Suprapubic skin (tissue), 4 donors: ENCODE measurements around the gene SPTB. TPM values are rescaled to one million over a fixed set of nuclear protein-coding genes. Genes with fewer than 3 reads are reported as not detected.

ENCODE experiments used
- DNase-seq, 2 donors: peaks; one replicate each; pipeline ENCODE4 v3.0.0-alpha.2; 2019; ENCODE audit warnings: low spot score in 2 of 2
- H3K27ac ChIP-seq: fragments of 200-600 bp; sonication (generic); one replicate; pipeline ENCODE4 v1.5.1; 2019
- H3K27me3 ChIP-seq: fragments of 200-600 bp; sonication (generic); one replicate; pipeline ENCODE4 v1.5.1; 2019
- H3K36me3 ChIP-seq: fragments of 200-600 bp; sonication (generic); one replicate; pipeline ENCODE4 v1.5.1; 2019
- H3K4me1 ChIP-seq: fragments of 200-600 bp; sonication (generic); one replicate; pipeline ENCODE4 v1.5.1; 2019
- H3K4me3 ChIP-seq: fragments of 200-600 bp; sonication (generic); one replicate; pipeline ENCODE4 v1.5.1; 2019; ENCODE audit warnings: mild to moderate bottlenecking
- H3K9me3 ChIP-seq: fragments of 200-600 bp; sonication (generic); one replicate; pipeline ENCODE4 v1.5.1; 2019
- CTCF ChIP-seq, 2 donors: fragments of 200-600 bp in 1 of 2; fragments of 450-650 bp in 1 of 2; sonication (generic) in 1 of 2; IDR thresholded peaks; one replicate each; pipeline ENCODE4 v1.5.1; 2016 to 2019; ENCODE audit warnings: antibody characterized with exemption in 2 of 2, mild to moderate bottlenecking in 1 of 2, moderate library complexity in 1 of 2
- EP300 ChIP-seq: sonication (generic); formaldehyde crosslinking; IDR thresholded peaks from one replicate; pipeline ENCODE4 v1.6.1; 2017; ENCODE audit warnings: antibody characterized with exemption
- POLR2A ChIP-seq, 2 donors: fragments of 450-650 bp; IDR thresholded peaks; one replicate each; pipeline ENCODE4 v1.6.1; 2017; ENCODE audit warnings: antibody characterized with exemption in 2 of 2, mild to moderate bottlenecking in 2 of 2, moderate library complexity in 2 of 2
- POLR2AphosphoS5 ChIP-seq, 3 donors: sonication (generic); formaldehyde crosslinking; IDR thresholded peaks; one replicate each; pipeline ENCODE4 v1.6.1; 2017; ENCODE audit warnings: antibody characterized with exemption in 3 of 3
- WGBS: methylation state at CpG from one replicate; pipeline ENCODE4 v1.1.5; 2018; 5-methylcytosine and 5-hydroxymethylcytosine counted together
- total RNA-seq, 4 donors: library from RNA; depleted of rRNA; stranded (reverse); fragments of >200 nt; gene quantifications; one replicate each; pipeline ENCODE4 v1.1.0, GENCODE V29; 2016

SPTB gene
- total RNA-seq, 4 donors from 2014 or later = 0.44 to 2.4 (median 0.54) TPM

GRCh38 chr14:64702493-64703394 is 177.0 kb downstream of the SPTB start:
- peak; percentile 72 to 79 for DNase-seq
- no peaks in the 10 kb centered on the region for H3K9me3 ChIP-seq
- H3K4me1 ChIP-seq = peaks cover 58% of the 10 kb centered on the region
- WGBS = 49% methylated on average over 18 of the region's 25 CpGs
- H3K4me3 ChIP-seq = peak overlapping the region; percentile 81
- no peaks in the 10 kb centered on the region for H3K36me3 ChIP-seq
- TF ChIP-seq POLR2A (IDR thresholded peaks at IDR 0.05) (no peak), CTCF (IDR thresholded peaks at IDR 0.05) (no peak), EP300 (no peak), POLR2AphosphoS5 (IDR thresholded peaks at IDR 0.05) (no peak)
- H3K27me3 ChIP-seq = no peaks in the 10 kb centered on the region
- peak overlapping the region; percentile 93 for H3K27ac ChIP-seq

DNA sequence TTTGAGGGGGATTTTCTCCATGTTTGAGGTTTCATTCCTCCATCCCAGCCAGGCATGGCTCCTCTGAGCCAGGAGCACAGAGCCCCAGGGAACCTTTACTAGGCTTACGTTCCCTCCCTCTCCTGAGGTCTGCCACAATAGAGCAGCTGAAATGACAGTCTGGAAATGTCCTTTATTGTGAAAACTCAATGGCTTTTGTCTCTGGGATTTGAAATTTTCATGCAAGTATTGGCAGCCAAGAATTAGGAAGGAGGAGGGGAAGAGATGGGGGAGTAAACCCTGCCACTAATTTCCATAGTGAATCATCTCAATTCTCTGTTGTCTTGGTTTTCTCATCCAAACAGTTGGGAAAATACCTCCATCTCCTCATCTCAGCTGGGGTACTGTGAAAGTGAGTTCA is 178.0 kb downstream of the SPTB start:
- H3K4me1 ChIP-seq = peaks cover 47% of the 10 kb centered on the region
- no peak overlapping the region for H3K4me3 ChIP-seq

DNA sequence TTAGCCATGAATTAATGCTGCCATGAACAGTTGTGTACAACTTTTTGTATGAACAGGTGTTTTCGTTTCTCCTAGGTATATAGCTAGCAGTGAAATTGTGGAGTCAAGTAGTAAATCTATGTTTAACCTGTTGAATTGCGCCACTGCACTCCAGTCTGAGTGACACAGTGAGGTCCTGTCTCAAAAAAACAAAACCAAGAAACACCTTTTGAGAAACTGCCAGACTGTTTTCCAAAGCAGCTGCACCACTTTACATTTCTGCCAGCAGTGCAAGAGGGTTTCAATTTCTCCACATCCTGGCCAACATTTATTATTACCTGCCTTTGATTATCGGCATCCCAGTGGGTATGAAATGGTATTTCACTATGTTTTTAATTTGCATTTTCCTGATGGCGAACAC is 178.8 kb downstream of the SPTB start:
- Histone ChIP-seq H3K27ac (no peak overlapping the region), H3K36me3 (no peaks in the 10 kb centered on the region), H3K4me3 (no peak overlapping the region), H3K27me3 (no peaks in the 10 kb centered on the region), H3K4me1 (peaks cover 39% of the 10 kb centered on the region), H3K9me3 (no peaks in the 10 kb centered on the region)
- WGBS = 85% methylated on average over 4 of the region's 4 CpGs
- TF ChIP-seq EP300 (no peak), POLR2A (IDR thresholded peaks at IDR 0.05) (no peak), POLR2AphosphoS5 (IDR thresholded peaks at IDR 0.05) (no peak), CTCF (IDR thresholded peaks at IDR 0.05) (no peak)
- DNase-seq = no peak

More for the DNA sequence above, 178.0 kb downstream of the SPTB start:
- TF ChIP-seq EP300 (no peak), POLR2AphosphoS5 (IDR thresholded peaks at IDR 0.05) (no peak), POLR2A (IDR thresholded peaks at IDR 0.05) (no peak), CTCF (IDR thresholded peaks at IDR 0.05) (no peak)
- 27% methylated on average over 1 of the region's 1 CpG for WGBS
- Histone ChIP-seq H3K27me3 (no peaks in the 10 kb centered on the region), H3K9me3 (no peaks in the 10 kb centered on the region), H3K27ac (no peak overlapping the region), H3K36me3 (no peaks in the 10 kb centered on the region)
- DNase-seq = no peak

GRCh38 chr14:64700290-64700689 is 179.4 kb downstream of the SPTB start:
- DNase-seq = no peak
- 82% methylated on average over 2 of the region's 2 CpGs for WGBS
- H3K27me3 ChIP-seq = no peaks in the 10 kb centered on the region
- no peak overlapping the region for H3K4me3 ChIP-seq
- H3K27ac ChIP-seq = no peak overlapping the region
- no peaks in the 10 kb centered on the region for H3K9me3 ChIP-seq
- TF ChIP-seq EP300 (no peak), CTCF (IDR thresholded peaks at IDR 0.05) (no peak), POLR2A (IDR thresholded peaks at IDR 0.05) (no peak), POLR2AphosphoS5 (IDR thresholded peaks at IDR 0.05) (no peak)
- H3K4me1 ChIP-seq = peaks cover 33% of the 10 kb centered on the region
- H3K36me3 ChIP-seq = no peaks in the 10 kb centered on the region

DNA sequence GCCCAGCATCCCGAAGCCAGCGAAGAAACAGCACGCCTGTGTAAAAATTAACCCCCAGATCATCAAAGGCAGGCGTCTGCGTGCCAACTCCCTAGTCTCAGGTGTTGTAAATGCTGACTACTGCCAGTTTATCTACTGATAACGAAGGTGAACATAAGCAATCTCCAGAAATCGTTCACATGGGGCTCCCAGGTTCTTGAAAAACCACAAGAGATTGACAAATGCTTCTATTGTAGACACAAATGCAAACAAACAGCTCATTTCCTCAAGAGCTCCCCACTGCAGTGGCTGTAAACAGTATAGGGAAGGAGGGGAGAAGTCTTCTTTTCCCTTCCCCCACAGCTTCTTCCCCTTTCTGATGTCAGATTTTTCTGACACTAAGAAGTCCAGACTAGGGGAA is 180.8 kb downstream of the SPTB start:
- H3K36me3 ChIP-seq = no peaks in the 10 kb centered on the region
- H3K4me3 ChIP-seq = no peak overlapping the region
- H3K9me3 ChIP-seq = no peaks in the 10 kb centered on the region
- no peaks in the 10 kb centered on the region for H3K27me3 ChIP-seq
- TF ChIP-seq EP300 = no peak
- TF ChIP-seq CTCF (IDR thresholded peaks at IDR 0.05) = no peak
- TF ChIP-seq POLR2A (IDR thresholded peaks at IDR 0.05) = no peak
- no peak for TF ChIP-seq POLR2AphosphoS5 (IDR thresholded peaks at IDR 0.05)
- DNase-seq = no peak
- H3K4me1 ChIP-seq = peaks cover 25% of the 10 kb centered on the region
- WGBS = 42% methylated on average over 7 of the region's 7 CpGs
- H3K27ac ChIP-seq = no peak overlapping the region
